Vagina (tissue), 2 donors: ENCODE measurements around the gene SMAP2. TPM values are rescaled to one million over a fixed set of nuclear protein-coding genes. Genes with fewer than 3 reads are reported as not detected.

Experiments used
- DNase-seq, 2 donors: peaks; one replicate each; pipeline ENCODE4 v3.0.0-alpha.2; 2017; ENCODE audit errors: extremely low spot score in 2 of 2
- H3K27ac ChIP-seq: fragments of 200-600 bp; sonication (generic); one replicate; pipeline ENCODE4 v1.5.1; 2019
- H3K27me3 ChIP-seq: fragments of 200-600 bp; sonication (generic); one replicate; pipeline ENCODE4 v1.5.1; 2019
- H3K36me3 ChIP-seq, 2 donors: fragments of 200-600 bp; sonication (generic); one replicate each; pipeline ENCODE4 v1.5.1; 2017 to 2019
- H3K4me1 ChIP-seq: fragments of 200-600 bp; sonication (generic); one replicate; pipeline ENCODE4 v1.5.1; 2019
- H3K4me3 ChIP-seq, 2 donors: fragments of 200-600 bp; sonication (generic); 1 replicate in 1 of 2; 2 replicates in 1 of 2; pipeline ENCODE4 v1.5.1; 2016 to 2019
- H3K9me3 ChIP-seq: fragments of 200-600 bp; sonication (generic); one replicate; pipeline ENCODE4 v1.5.1; 2019
- POLR2A ChIP-seq, 2 donors: fragments of 450-650 bp; IDR thresholded peaks; one replicate each; pipeline ENCODE4 v1.6.1; 2017; ENCODE audit warnings: antibody characterized with exemption in 2 of 2, mild to moderate bottlenecking in 2 of 2, moderate library complexity in 2 of 2
- POLR2AphosphoS5 ChIP-seq, 2 donors: sonication (generic); formaldehyde crosslinking; IDR thresholded peaks; one replicate each; pipeline ENCODE4 v1.9.0; 2017; ENCODE audit warnings: antibody characterized with exemption in 2 of 2, mild to moderate bottlenecking in 2 of 2, low read depth in 1 of 2; ENCODE audit not compliant: insufficient read depth in 1 of 2
- intact Hi-C: fragments of 100-400 bp; cut with DNase I; formaldehyde crosslinking; loops from one replicate; pipeline ENCODE4 v1.15.1; 2023
- total RNA-seq: library from RNA; depleted of rRNA; stranded (reverse); fragments of >200 nt; gene quantifications from one replicate; pipeline ENCODE4 v1.2.3, GENCODE V29; 2016
- TF ChIP-seq, protein P1 (sequence below), 3 experiments: fragments of 450-650 bp in 2 of 3; fragments of 200-600 bp in 1 of 3; sonication (generic) in 1 of 3; IDR thresholded peaks; one replicate each; pipeline ENCODE4 v1.5.1; 2017 to 2019; ENCODE audit warnings: antibody characterized with exemption in 3 of 3, mild to moderate bottlenecking in 2 of 3, moderate library complexity in 2 of 3

SMAP2 gene
- total RNA-seq, 1 donor from 2014 or later: 24.8 TPM

DNA sequence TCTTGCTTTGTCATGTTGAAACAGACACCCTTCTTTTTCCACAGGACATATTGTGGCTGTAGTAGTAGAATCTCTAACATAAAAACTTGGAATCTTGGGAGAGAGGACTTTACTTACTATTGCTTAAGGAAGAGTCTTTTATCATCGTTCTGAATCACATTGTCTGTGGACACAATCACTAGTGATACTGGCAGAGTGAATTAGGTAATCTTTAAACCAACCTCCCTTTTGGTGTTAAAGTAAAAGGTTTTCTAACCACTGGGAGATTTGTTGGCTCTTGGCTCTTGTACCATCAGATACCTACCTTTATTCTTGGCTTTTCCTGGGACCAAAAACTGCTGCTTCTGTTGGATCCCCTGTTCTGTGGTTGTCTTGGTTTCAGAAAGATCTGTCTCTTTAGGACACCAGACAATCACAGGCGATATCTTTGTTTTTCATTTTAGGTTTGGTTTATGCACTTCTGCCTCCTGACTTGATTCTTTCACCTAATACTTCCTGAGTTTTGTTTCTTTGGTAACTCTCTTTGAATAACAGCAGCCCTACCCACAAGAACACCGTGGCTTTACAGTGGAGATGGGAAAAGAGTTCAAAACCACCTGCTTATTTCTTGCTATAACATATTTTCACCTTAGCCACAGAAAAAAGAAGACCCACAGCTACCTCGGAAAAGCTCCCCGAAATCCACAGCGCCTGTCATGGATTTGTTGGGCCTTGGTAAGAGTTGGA is 40.2 kb downstream of the SMAP2 start:
- TF ChIP-seq POLR2AphosphoS5 (IDR thresholded peaks at IDR 0.05; ENCODE audit: insufficient read depth in 1 of 2, low read depth in 1 of 2) (no peak), POLR2A (IDR thresholded peaks at IDR 0.05) (no peak)
- TF ChIP-seq, protein P1, sequence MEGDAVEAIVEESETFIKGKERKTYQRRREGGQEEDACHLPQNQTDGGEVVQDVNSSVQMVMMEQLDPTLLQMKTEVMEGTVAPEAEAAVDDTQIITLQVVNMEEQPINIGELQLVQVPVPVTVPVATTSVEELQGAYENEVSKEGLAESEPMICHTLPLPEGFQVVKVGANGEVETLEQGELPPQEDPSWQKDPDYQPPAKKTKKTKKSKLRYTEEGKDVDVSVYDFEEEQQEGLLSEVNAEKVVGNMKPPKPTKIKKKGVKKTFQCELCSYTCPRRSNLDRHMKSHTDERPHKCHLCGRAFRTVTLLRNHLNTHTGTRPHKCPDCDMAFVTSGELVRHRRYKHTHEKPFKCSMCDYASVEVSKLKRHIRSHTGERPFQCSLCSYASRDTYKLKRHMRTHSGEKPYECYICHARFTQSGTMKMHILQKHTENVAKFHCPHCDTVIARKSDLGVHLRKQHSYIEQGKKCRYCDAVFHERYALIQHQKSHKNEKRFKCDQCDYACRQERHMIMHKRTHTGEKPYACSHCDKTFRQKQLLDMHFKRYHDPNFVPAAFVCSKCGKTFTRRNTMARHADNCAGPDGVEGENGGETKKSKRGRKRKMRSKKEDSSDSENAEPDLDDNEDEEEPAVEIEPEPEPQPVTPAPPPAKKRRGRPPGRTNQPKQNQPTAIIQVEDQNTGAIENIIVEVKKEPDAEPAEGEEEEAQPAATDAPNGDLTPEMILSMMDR (IDR thresholded peaks at IDR 0.05): no peak
- Histone ChIP-seq H3K4me3 (no peak overlapping the region), H3K27ac (no peak overlapping the region), H3K9me3 (no peaks in the 10 kb centered on the region), H3K36me3 (peaks cover 0 to 65% of the 10 kb centered on the region in 2 donors), H3K27me3 (no peaks in the 10 kb centered on the region), H3K4me1 (no peaks in the 10 kb centered on the region)
- intact Hi-C loops: no loop called here
- DNase-seq: no peak

- H3K4me1 ChIP-seq: no peaks in the 10 kb centered on the region
- DNase-seq: no peak
- intact Hi-C loops: no loop called here
- TF ChIP-seq, protein P1 (IDR thresholded peaks at IDR 0.05): no peak
- TF ChIP-seq POLR2A (IDR thresholded peaks at IDR 0.05) (no peak), POLR2AphosphoS5 (IDR thresholded peaks at IDR 0.05; ENCODE audit: insufficient read depth in 1 of 2, low read depth in 1 of 2) (no peak)
- no peak overlapping the region for H3K4me3 ChIP-seq
- H3K27ac ChIP-seq: no peak overlapping the region
- no peaks in the 10 kb centered on the region for H3K9me3 ChIP-seq
- H3K36me3 ChIP-seq: peaks cover 0 to 64% of the 10 kb centered on the region in 2 donors
- no peaks in the 10 kb centered on the region for H3K27me3 ChIP-seq
Measured at GRCh38 chr1:40414331-40414730, 40.8 kb downstream of the SMAP2 start.

- TF ChIP-seq POLR2AphosphoS5 (IDR thresholded peaks at IDR 0.05; ENCODE audit: insufficient read depth in 1 of 2, low read depth in 1 of 2): no peak
- TF ChIP-seq, protein P1 (IDR thresholded peaks at IDR 0.05): no peak
- TF ChIP-seq POLR2A (IDR thresholded peaks at IDR 0.05): no peak
- H3K27me3 ChIP-seq: no peaks in the 10 kb centered on the region
- no peaks in the 10 kb centered on the region for H3K4me1 ChIP-seq
- intact Hi-C loops: no loop called here
- H3K27ac ChIP-seq: no peak overlapping the region
- H3K36me3 ChIP-seq: peaks cover 0 to 54% of the 10 kb centered on the region in 2 donors
- DNase-seq: no peak
- no peaks in the 10 kb centered on the region for H3K9me3 ChIP-seq
- no peak overlapping the region for H3K4me3 ChIP-seq
Measured at GRCh38 chr1:40416709-40417108, 43.2 kb downstream of the SMAP2 start.

GRCh38 chr1:40421431-40422384 is 48.2 kb downstream of the SMAP2 start:
- Histone ChIP-seq H3K4me3 (no peak overlapping the region), H3K9me3 (no peaks in the 10 kb centered on the region), H3K27me3 (no peaks in the 10 kb centered on the region), H3K36me3 (peaks cover 0 to 39% of the 10 kb centered on the region in 2 donors), H3K4me1 (no peaks in the 10 kb centered on the region), H3K27ac (no peak overlapping the region)
- intact Hi-C loops: no loop called here
- DNase-seq: no peak
- no peak for TF ChIP-seq POLR2AphosphoS5 (IDR thresholded peaks at IDR 0.05; ENCODE audit: insufficient read depth in 1 of 2, low read depth in 1 of 2)
- TF ChIP-seq, protein P1 (IDR thresholded peaks at IDR 0.05): no peak
- no peak for TF ChIP-seq POLR2A (IDR thresholded peaks at IDR 0.05)
